GM04503 (cell line): ENCODE results near the gene ZSCAN25.
A peak's percentile ranks its signal among the peaks of the same experiment; 100 is the strongest.
"Not testable (repeated sequence)": the region's sequence is repeated elsewhere in the genome, so short reads cannot be mapped to it uniquely, and the experiment has no call there.

Experiments used
- DNase-seq: peaks from one replicate; pipeline ENCODE4 v3.0.0-alpha.2; 2012; ENCODE audit warnings: low read depth

Gene ZSCAN25

DNA sequence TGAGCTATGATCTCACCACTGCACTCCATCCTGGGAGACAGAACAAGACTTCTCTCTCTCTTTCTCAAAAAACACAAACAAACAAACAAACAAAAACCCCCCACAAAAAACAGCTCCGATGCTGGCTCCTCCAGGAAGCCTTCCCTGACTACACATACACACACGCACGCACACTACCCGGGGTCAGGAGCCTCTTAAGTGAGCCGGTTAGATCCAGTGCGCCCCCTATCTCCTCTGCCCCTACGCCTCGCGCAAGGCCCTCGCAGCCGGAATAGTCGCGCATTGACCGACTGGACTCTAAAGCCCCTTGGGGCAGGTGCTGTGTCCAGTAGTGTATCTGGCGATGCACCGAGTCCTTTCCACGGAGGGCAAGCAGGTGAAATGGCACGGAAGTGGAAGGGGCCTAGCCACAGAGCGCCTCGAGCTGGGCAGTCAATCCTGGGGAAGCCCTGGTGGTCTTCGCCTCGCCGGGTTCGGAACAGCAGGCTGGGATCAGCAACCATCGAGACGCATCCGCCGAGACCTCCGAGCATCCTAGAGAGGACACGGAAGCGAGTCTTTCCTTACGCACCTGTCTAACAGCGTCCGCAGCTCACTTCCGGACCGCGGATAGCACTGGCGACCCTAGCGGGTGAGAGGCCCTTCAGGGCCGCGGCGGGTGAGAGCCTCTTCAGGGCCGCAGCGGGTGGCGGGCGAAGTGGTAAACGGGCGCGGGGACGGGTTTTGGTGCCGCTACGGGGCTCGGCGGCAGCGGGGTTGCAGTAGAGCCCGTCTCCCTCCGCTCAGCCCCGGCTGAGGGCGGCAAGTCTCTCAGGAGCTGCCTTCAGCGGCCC is at the start of gene ZSCAN25:
TSS of gene ZSCAN25 (plus strand) at position 588 of the 833 bp plus-strand sequence. CDS start 2,661 bp downstream, outside the sequence.
- DNase-seq = peak; percentile 68

DNA sequence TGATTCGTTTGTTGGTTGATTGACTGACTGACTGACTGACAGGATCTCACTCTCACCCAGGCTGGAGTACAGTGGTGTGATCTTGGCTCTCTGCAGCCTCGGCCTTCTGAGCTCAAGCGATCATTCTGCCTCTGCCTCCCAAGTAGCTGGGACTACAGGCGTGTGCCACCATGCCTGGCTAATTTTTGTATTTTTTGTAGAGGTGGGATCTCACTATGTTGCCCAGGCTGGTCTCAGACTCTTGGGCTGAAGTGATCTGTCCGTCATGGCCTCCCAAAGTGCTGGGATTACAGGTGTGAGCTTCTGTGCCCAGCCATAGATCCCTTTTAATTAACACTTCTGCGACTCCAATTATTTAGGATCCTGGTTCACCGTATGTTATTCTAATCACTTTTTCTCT is 48.0 kb upstream of the ZSCAN25 start:
- DNase-seq = not testable (repeated sequence)

- no peak for DNase-seq
These were observed 45.0 kb upstream of the ZSCAN25 start for GRCh38 chr7:99571768-99572167.

DNA sequence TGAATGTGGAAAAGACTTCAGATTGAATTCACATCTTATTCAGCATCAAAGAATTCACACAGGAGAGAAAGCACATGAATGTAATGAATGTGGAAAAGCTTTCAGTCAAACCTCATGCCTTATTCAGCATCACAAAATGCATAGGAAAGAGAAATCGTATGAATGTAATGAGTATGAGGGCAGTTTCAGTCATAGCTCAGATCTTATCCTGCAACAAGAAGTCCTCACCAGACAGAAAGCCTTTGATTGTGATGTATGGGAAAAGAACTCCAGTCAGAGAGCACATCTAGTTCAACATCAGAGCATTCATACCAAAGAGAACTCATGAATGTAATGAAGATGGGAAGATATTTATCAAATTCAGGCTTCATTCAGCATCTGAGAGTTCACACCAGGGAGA is 43.5 kb upstream of the ZSCAN25 start:
- DNase-seq = no peak

DNA sequence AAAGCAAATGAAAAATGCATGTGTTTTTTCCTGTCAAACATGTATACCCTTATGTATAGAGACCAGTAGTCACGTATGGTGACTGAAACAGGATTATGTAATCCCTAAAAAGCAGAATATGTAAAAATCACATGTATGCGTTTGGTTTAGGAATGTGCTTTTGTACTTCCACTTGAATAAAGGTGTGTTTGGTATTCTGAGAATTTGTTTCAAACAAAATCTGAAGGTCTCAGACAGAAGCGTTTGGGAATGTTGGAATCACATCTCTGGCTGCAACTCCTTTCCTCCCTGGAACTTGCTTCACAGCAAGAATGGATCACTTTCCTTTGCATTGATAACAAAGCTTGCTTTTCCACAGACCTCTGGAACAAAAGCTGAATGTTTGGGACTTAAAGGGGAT is 40.5 kb upstream of the ZSCAN25 start:
- DNase-seq = no peak

DNA sequence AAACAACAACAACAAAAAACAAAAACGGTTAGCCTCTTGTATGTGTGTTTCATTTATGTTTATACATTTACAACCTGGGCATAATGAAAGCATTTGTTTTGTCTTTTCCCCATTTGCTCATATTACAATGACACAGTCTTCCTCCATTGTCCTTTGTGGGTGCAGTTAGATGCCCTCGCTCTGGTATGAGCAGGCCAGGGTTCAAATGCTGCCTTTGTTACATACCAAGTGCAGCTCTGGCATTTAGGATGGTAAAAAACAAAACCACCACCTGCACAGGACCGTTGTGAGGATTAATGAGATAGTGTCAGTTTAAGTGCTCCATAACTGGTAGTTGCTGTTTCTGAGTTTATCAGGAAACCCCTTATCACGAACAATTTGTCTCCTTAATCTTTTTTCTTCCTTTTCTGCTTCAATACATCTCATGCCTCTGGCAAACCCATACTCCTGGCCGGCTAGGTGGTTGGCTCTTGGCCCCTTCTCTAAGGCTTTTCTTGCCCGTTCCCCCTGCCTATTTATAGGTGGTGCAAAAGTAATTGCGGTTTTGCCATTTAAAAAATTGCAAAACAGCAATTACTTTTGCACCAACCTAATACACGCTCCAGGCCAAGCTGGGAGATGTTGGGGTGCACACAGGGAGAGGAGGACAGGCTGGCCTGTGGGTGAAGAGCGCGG is 37.3 kb upstream of the ZSCAN25 start:
- no peak for DNase-seq

DNA sequence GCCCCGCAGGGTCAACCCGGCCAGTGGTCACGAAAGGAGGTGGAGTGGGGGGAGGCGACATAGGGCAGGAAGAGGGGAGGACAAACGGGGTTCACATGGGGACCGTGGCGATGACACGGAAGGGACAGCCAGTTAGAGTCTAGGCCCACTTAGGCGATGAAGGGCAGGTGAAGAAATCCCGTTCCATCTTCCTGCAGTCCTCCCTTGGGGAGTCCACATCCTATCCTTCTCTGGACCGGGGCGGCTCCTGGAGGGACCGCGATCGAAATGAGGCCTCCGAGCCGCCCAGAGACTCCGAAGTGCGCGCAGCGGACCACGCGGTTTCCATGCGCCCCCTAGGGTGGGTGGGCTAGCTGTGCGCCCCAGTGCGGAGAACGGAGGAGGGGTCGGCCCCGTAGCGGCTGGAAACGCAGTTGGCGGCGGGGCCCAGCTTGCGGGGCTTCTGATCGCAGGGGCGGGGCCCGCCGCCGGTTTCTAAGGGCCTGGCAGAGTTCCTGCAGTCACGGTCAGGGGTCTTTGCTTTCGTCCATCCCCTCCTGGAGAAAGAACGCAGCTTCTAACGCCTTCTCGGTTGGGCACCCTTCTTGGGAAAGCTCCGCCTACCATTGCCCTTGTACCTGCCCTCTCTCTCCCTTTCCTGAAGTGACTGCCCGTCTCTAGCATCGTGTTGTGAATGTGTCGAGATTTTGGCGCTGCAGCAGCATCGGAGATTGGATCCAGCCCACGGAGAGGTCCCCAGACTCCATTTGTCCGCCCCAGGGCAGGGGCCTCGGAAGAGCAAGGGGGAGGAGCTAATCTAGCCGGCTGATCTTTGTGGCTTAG is 36.6 kb upstream of the ZSCAN25 start:
- no peak for DNase-seq

- not testable (repeated sequence) for DNase-seq
These were observed 35.9 kb upstream of the ZSCAN25 start for GRCh38 chr7:99580778-99581332.

DNA sequence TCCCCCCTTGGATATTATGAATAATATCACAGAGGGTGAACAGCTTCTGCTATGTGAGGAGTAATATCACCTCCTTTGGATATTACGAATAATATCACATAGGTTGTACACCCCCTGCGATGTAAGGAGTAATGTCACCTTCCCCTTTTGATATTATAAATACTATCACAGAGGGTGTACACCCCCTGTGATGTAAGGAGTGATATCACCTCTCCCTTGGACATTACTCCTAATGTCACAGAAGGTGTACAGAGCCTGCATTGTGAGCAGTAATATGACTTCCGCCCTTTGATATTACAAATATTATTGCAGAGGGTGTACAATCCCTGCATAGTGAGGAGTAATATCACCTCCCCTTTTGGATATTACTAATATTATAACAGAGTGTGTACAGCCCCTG is 27.9 kb upstream of the ZSCAN25 start:
- DNase-seq = no peak

- DNase-seq = no peak
These were observed 21.6 kb upstream of the ZSCAN25 start for GRCh38 chr7:99594948-99595745.

DNA sequence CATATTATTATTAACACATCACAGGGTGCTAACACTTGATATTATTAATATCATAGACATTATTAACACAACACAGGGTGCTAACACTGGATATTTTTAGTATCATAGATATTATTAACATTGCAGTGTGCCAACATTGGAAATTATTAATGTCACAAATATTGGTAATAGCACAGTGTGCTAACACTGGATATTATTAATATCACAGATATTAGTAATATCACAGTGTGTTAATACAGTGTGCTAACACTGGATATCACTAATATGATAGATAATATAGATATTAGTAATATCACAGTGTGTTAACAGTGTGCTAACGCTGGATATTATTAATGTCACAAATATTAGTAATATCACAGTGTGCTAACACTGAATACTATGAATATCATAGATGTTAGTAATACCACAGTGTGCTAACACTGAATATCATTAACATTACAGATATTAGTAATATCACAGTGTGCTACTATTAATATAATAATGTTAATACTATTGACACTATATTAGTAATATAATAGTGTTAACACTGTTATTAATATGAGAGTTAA is 20.3 kb upstream of the ZSCAN25 start:
- no peak for DNase-seq

DNA sequence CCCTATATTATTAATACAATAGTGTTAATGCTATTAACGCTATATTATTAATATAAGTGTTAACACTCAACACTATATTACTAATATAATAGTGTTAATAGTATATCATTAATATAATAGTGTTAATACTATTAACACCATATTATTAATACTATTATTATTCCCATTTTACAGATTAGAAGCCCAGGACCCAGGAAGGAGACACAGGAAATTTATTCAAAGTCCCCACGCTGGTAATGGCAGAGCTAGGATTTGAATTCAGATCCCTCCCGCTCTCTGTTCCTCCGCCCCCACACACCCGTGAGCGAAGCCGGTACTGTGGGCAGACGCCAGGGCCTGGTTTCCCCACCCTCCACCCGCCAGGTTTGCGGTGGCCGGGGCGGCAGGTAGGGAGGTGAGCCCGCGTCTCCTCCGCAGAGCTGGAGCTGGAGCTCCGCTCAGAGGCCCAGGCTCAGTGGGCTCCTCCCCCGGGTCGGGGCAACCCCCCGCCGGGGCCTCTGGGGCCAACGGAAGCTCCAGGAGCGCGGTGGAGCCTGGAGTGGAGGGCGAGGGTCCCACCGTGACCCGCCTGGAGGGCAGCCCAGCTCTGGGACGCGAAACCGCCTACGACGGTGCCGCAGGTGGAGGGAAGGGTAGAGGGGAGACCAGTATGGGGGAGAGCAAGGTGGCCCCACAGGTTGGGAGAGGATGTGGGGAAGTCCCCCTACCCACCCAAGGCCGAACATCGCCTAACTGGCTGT is 18.8 kb upstream of the ZSCAN25 start, which contains the start of gene TMEM225B:
TSS of gene TMEM225B (plus strand) at position 506 of the 740 bp plus-strand sequence. CDS start 6,122 bp downstream, outside the sequence.
- DNase-seq = no peak

DNA sequence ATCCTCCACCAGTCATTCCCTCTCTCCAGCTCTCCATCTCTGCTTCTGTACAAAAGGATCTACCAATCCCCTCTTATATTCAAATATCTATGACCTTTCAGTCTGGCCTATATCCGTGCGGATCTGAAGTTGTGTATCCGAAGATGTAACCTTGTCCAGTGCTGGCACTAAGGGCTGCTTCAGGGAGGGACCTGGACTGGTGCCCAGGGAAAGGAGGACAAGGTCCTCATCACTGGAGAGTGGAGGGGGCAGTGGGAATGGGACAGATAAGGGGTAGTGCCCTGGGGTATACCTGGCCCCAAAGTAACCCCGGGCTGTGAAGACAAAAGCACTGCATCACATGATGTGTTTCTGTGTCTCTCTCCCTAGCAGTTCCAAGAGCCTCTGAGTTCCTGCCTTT is 16.9 kb upstream of the ZSCAN25 start:
- DNase-seq = no peak

DNA sequence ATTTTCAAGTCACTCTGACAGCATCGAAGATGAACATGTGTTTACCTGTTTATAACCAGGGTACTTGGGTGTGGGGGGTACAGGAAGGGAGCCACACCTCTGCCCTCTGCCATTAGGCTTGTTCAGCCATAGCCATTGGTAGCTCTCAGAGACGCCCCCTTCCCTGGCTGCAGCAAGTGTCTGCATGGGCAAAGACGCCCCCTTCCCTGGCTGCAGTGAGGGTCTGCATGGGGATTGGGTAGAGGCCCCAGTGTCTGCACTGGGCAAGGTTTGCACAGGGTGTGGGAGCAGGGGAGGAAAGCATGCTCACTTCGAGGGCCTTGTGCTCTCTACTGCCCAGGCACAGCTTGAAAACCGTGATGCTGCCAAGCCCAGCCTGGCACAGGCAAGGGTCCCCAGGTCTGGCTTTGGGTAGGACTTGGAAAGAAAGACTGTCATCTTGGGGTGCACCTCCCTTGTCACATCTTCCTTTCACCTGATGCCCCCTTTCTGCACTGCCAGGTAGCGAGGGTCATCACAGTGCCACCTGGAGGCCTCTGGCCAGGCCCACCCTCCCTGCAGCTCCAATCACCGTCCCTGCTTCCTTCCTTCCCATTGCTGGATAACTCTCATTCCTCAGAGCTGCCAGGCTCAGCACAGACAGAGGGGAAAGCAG is 15.0 kb upstream of the ZSCAN25 start:
- DNase-seq = no peak

DNA sequence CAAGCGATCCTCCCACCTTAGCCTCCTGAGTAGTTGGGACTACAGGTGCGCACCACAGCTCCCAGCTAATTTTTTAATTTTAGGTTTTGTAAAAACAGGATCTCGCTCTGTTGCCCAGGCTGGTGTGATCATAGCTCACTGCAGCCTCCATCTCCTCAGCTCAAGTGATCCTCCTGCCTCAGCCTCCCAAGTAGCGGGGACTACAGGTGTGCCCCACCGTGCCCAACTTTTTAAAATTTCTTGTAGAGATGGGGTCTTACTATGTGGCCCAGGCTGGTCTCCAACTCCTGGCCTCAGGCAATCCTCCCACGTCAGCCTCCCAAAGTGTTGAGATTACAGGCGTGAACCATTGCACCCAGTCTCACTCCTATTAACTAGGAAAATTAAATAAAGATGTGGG is 11.2 kb upstream of the ZSCAN25 start:
- no peak for DNase-seq

DNA sequence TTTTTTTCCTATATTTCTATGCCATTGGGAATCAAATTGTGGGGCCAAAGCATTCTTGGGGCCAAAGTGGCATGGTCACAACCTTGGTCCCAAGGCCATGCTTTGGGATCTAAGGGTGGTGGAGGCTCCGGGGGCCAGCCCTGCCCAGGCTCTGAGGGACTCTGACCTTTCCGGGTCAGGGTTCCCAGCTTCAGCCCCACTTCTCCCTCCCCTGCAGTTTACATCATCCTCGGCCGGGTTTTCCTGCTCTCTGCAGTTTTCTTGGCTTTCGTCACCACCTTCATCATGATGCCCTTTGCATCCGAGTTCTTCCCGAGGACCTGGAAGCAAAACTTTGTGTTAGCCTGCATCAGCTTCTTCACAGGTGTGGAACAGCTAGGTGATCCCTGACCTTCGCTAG is 10.2 kb upstream of the ZSCAN25 start:
- no peak for DNase-seq

DNA sequence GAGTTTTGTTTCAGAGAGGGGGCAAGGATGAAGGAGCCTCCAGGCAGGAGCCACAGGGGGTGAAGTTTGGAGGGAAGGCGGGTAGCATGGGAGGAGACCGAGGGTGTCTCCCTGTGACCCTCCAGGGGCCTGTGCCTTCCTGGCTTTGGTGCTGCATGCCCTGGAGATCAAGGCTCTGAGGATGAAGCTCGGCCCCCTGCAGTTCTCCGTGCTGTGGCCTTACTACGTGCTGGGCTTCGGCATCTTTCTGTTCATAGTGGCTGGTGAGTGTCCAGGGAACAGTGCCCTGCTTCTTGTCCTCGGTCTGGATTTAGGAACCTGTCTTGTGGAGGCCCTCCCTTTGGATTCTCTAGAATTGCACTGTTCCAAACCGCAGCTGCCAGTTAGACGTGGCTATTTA is 9.2 kb upstream of the ZSCAN25 start:
- no peak for DNase-seq

GRCh38 chr7:99614495-99614894 is 2.3 kb upstream of the ZSCAN25 start:
- DNase-seq = no peak

DNA sequence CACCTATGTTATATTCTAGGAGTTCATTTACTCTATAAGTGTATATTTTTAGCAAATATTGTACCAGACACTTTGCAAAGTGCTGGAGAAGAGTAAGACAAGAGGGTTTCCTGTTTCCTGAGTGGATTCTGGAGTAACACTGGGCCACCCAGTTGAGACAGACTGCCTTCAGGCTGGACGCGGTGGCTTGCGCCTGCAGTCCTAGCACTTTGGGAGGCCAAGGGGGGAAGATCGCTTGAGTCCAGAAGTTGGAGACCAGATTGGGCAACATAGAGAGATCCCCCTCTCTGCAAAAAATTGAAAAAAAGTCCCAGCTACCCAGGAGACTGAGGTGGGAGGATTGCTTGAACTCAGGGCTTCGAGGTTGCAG is 772 bp upstream of the ZSCAN25 start:
- DNase-seq = no peak
